Activated effector memory CD4-positive, alpha-beta T cell treated with Interleukin-2 at 50 U/mL for 16 hours (primary cell): ENCODE data around the gene MARK3.
"Not testable (repeated sequence)": the region's sequence is repeated elsewhere in the genome, so short reads cannot be mapped to it uniquely, and the experiment has no call there.

Experiments used
- DNase-seq: peaks from one replicate; pipeline ENCODE4 v3.0.0-alpha.2; 2020

The MARK3 gene

GRCh38 chr14:103385152-103385928, at the start of gene MARK3:
MARK3 (plus strand) TSS chr14:103385415; CDS start chr14:103386030, 615 bp downstream.
- peak; percentile 95 for DNase-seq

DNA sequence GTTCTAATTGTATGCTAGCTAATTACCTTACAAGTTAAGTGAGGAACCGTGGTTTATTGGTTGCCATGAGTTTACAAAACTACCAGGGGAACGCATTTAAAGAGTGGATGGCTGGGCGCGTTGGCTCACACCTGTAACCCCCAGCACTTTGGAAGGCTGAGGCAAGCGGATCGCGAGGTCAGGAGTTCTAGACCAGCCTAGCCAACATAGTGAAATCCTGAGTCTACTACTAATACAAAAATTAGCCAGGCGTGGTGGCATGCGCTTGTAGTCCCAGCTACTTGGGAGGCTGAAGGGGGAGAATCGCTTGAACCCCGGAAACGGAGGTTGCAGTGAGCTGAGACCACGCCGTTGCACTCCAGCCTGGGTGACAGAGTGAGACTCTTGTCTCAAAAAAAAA, 49.0 kb upstream of the MARK3 start:
- no peak for DNase-seq

GRCh38 chr14:103337794-103338193, 47.4 kb upstream of the MARK3 start:
- no peak for DNase-seq

GRCh38 chr14:103339561-103339960, 45.7 kb upstream of the MARK3 start:
- DNase-seq: no peak

DNA sequence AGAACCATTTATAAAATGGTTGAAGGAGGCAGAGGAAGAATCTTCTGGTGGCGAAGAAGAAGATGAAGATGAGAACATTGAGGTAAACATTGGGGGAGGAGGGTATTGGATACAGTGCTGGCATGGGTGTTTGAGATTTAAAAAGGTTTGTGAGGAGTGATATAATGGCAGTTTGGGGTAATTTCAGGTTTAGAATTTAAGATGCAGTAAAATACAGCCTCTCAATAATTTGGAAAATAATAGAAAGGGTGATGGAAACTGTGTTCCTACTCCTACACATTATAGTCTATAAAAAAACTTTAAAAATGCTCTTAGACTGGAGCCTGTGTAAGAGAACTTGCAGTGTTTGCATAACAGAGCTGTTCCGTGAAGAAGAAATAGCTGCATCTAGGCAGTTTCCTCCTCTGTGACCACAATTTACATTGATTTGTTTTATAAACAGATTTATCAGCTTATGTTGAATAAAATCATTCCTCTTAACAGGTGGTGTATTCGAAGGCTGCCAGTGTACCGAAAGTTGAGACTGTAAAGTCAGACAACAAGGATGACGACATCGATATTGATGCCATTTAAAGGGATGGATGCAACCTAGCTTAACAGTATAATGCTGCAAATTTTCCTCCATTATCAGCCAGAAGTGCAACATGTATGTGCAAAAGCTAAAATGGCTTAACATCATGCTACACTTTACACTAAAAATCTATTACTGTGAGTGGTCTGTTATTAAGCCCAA, 44.6 kb upstream of the MARK3 start:
- no peak for DNase-seq

GRCh38 chr14:103341250-103342129, 43.7 kb upstream of the MARK3 start:
- no peak for DNase-seq

GRCh38 chr14:103343164-103343879, 41.9 kb upstream of the MARK3 start:
- no peak for DNase-seq

- DNase-seq: no peak
These were observed 41.1 kb upstream of the MARK3 start for GRCh38 chr14:103343905-103344797.

DNA sequence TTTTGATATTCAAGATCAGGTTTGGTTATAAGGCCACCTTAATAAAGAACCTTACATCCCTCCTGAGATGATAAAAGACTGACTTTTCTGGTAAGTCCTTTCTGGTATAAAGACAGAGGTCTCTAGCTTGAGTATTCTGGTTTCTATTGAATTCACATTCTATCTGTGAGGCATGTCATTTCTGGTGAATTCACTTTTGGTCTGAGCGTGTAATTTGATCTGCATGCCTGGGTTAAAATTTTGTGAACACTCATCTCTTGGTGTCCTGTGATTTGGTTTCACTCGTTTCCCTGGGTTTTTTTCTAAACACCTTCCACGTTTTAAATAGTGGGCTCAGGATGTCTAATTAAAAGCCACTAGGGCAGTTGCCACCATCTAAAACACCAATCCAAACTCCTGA, 38.9 kb upstream of the MARK3 start:
- no peak for DNase-seq

DNA sequence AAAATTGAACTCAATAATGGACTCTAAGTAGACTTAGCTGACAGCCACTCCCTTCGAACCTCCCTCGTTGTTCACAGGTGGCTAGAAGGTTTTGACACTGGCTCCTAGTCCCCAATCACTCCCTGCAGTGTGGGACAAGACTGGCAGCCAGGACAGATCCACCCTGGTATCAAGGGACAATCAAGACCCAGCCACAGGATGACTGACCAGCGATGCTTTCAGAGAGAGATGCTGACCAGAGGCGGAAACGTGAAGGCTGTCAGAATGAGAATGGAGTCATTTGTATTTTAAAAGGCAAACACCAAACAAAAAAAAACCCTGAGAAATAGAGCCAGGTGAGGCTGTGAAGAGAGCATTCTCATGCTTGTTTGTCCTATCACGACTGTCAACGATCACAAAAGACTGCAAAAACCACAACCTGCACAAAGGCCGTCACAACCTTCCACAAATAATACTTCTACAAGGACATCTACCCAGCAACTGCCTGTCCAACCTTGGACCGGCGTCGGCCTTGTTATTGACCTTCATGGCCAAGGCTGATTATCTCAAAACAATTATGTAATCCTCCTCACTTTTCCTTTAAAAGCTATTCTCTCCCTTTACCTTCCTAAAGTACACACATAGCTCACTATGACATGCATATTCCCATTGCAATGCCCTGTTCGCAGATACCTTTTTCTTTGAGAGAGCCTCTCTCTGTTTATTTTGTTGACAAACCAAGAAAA, 38.0 kb upstream of the MARK3 start:
- DNase-seq: no peak

DNA sequence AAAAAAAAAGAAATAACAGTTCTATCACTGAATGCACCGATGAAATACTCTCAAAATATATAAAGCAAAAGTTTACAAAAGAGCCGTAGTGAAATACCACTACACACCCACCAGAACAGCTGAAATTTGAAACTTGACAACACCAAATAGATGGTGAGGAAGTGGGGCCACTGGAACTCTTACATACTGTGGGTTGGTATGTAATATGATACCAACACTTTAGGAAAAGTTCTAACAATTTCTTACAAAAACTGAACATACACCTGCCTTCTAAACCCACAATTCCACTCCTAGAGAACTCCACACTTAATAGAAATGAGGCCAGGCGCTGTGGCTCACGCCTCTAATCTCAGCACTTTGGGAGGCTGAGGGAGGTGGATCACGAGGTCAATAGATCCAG, 37.1 kb upstream of the MARK3 start:
- no peak for DNase-seq

DNA sequence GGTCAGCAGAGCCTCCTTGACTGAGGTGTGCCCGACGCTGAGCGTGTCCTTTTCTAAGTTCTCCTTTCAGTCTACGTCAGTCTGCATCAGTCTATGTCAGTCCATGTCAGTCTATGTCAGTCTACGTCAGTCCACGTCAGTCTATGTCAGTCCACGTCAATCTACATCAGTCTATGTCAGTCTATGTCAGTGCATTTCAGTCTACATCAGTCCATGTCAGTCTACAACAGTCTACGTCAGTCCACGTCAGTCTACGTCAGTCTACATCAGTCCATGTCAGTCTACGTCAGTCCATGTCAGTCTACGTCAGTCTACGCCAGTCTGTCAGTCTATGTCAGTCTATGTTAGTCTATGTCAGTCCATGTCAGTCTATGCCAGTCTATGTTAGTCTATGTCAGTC, 35.2 kb upstream of the MARK3 start:
- no peak for DNase-seq

DNA sequence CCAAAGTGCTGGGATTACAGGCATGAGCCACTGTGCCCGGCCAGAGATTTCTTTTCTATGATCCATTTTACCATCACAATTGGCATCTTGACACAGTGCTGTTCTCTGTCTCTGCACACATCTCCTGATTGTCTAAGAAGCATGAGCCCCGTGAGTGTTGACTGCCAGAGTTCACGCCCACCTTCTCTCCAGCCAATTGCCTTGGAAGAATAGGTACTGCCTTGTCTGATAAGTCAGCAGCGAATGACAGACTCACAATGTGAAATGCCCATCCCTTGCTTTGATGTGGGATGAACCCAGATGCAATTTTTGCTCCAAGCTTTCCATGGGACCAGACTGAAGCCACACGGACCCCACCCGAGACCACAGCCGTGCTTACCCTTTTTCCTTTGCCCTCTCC, 31.9 kb upstream of the MARK3 start:
- no peak for DNase-seq

GRCh38 chr14:103354141-103354540, 31.1 kb upstream of the MARK3 start:
- no peak for DNase-seq

GRCh38 chr14:103356024-103356682, 29.1 kb upstream of the MARK3 start:
- no peak for DNase-seq

DNA sequence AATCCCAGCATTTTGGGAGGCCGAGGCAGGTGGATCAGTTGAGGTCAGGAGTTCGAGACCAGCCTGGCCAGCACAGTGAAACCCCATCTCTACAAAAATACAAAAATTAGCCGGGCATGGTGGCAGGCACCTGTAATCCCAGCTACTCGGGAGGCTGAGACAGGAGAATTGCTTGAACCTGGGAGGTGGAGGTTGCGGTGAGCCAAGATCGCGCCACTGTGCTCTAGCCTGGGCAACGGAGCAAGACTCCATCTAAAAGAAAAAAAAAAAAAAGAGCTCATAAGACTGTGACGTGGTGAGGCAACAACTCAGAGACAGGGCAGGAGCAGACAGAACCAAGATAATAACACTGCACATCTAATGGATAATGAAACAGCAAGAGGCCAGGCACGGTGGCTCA, 27.7 kb upstream of the MARK3 start:
- not testable (repeated sequence) for DNase-seq

GRCh38 chr14:103360548-103360947, 24.7 kb upstream of the MARK3 start:
- DNase-seq: no peak

GRCh38 chr14:103361867-103362266, 23.3 kb upstream of the MARK3 start:
- no peak for DNase-seq

GRCh38 chr14:103362780-103363179, 22.4 kb upstream of the MARK3 start:
- DNase-seq: no peak

GRCh38 chr14:103366741-103367140, 18.5 kb upstream of the MARK3 start:
- no peak for DNase-seq
